GM19238 (cell line): Measurements from ENCODE around the gene ZNF532.
A peak's percentile ranks its signal among the peaks of the same experiment; 100 is the strongest.

Experiments
- DNase-seq: peaks from one replicate; pipeline ENCODE4 v3.0.0; 2011; ENCODE audit warnings: low spot score; ENCODE audit not compliant: insufficient read length

Gene ZNF532

GRCh38 chr18:58867281-58867961, 2.7 kb downstream of the ZNF532 start:
- DNase-seq: no peak

- no peak for DNase-seq
Observed at GRCh38 chr18:58868440-58868839, 3.8 kb downstream of the ZNF532 start.

- no peak for DNase-seq
Observed at GRCh38 chr18:58870130-58870529, 5.5 kb downstream of the ZNF532 start.

GRCh38 chr18:58870621-58871020, 5.9 kb downstream of the ZNF532 start:
- no peak for DNase-seq

GRCh38 chr18:58871514-58872420, 7.1 kb downstream of the ZNF532 start:
- no peak for DNase-seq

GRCh38 chr18:58878640-58879039, 14.0 kb downstream of the ZNF532 start:
- no peak for DNase-seq

- no peak for DNase-seq
Observed at GRCh38 chr18:58881477-58881876, 16.8 kb downstream of the ZNF532 start.

GRCh38 chr18:58882044-58882443, 17.4 kb downstream of the ZNF532 start:
- DNase-seq: no peak

- DNase-seq: no peak
Observed at GRCh38 chr18:58882686-58883085, 18.0 kb downstream of the ZNF532 start.

GRCh38 chr18:58884680-58885079, 20.0 kb downstream of the ZNF532 start:
- no peak for DNase-seq

- no peak for DNase-seq
Observed at GRCh38 chr18:58886431-58886830, 21.8 kb downstream of the ZNF532 start.

GRCh38 chr18:58886864-58887612, 22.4 kb downstream of the ZNF532 start:
- DNase-seq: no peak

- DNase-seq: no peak
Observed at GRCh38 chr18:58887613-58887963, 22.9 kb downstream of the ZNF532 start.

- DNase-seq: no peak
Observed at GRCh38 chr18:58891776-58892175, 27.1 kb downstream of the ZNF532 start.

GRCh38 chr18:58892488-58892887, 27.8 kb downstream of the ZNF532 start:
- no peak for DNase-seq

- no peak for DNase-seq
Observed at GRCh38 chr18:58893388-58894099, 28.9 kb downstream of the ZNF532 start.

- DNase-seq: no peak
Observed at GRCh38 chr18:58894930-58895329, 30.3 kb downstream of the ZNF532 start.

- DNase-seq: no peak
Observed at GRCh38 chr18:58895385-58895784, 30.7 kb downstream of the ZNF532 start.

GRCh38 chr18:58896268-58896667, 31.6 kb downstream of the ZNF532 start:
- DNase-seq: peak; percentile 33

GRCh38 chr18:58896734-58897508, 32.2 kb downstream of the ZNF532 start:
- DNase-seq: no peak
